Naive thymus-derived CD4-positive, alpha-beta T cell (primary cell): Measurements from ENCODE around the gene PPP1R37. TPM values are rescaled to one million over a fixed set of nuclear protein-coding genes. Genes with fewer than 3 reads are reported as not detected.

Experiments
- ATAC-seq: fragments of 150-1000 bp; cut with Tn5 transposase; 2 replicates; pipeline ENCODE4 v1.10.0; 2021; ENCODE audit warnings: mild to moderate bottlenecking, moderate library complexity
- CTCF ChIA-PET: fragments of 350-600 bp; sonication (Branson Sonifier 250); formaldehyde crosslinking; loops from one replicate; lab custom pipeline; 2021; ENCODE audit warnings: antibody characterized with exemption; lab: Charles Lee
- POLR2A ChIA-PET: fragments of 350-600 bp; sonication (Branson Sonifier 250); formaldehyde crosslinking; loops from one replicate; lab custom pipeline; 2021; ENCODE audit warnings: antibody characterized with exemption, inconsistent platforms; lab: Charles Lee
- DNase-seq, 9 donors: peaks; one replicate each; pipeline versions ENCODE4 v3.0.0 to v3.0.0-alpha.2; 2020 to 2022; ENCODE audit warnings: mixed read lengths in 1 of 9
- H3K27ac ChIP-seq: one replicate; pipeline ENCODE4 v1.7.0; 2013; ENCODE audit warnings: mild to moderate bottlenecking, low read depth, low read length, moderate library complexity
- H3K27me3 ChIP-seq, 2 donors: one replicate each; pipeline ENCODE4 v1.7.0; 2013; ENCODE audit warnings: low read length in 2 of 2, mild to moderate bottlenecking in 2 of 2, moderate library complexity in 2 of 2; ENCODE audit not compliant: control insufficient read depth in 2 of 2, insufficient read depth in 2 of 2
- H3K36me3 ChIP-seq, 3 experiments: 1 replicate in 2 of 3; 2 replicates in 1 of 3; pipeline ENCODE4 v1.7.0; 2013; ENCODE audit warnings: low read length in 3 of 3, mild to moderate bottlenecking in 3 of 3, moderate library complexity in 1 of 3; ENCODE audit not compliant: insufficient read depth in 3 of 3, control insufficient read depth in 2 of 3
- H3K4me1 ChIP-seq, 2 donors: one replicate each; pipeline ENCODE4 v1.7.0; 2013; ENCODE audit warnings: low read length in 2 of 2, mild to moderate bottlenecking in 2 of 2, moderate library complexity in 1 of 2; ENCODE audit not compliant: control insufficient read depth in 2 of 2, insufficient read depth in 2 of 2
- H3K4me3 ChIP-seq: 2 replicates; pipeline ENCODE4 v1.7.0; 2013; ENCODE audit warnings: mild to moderate bottlenecking, low read length
- H3K9me3 ChIP-seq, 3 experiments: 1 replicate in 2 of 3; 2 replicates in 1 of 3; pipeline ENCODE4 v1.7.0; 2013; ENCODE audit warnings: low read length in 3 of 3; ENCODE audit not compliant: control insufficient read depth in 2 of 3
- H3K27ac Mint-ChIP-seq, 9 donors: one replicate each; pipeline ENCODE4 v1.8.0; 2020 to 2022; ENCODE audit warnings: mixed read lengths in 9 of 9, mild to moderate bottlenecking in 8 of 9, moderate library complexity in 5 of 9, inconsistent platforms in 2 of 9
- H3K27me3 Mint-ChIP-seq, 5 donors: one replicate each; pipeline ENCODE4 v1.8.0; 2021 to 2022; ENCODE audit warnings: mixed read lengths in 5 of 5, mild to moderate bottlenecking in 1 of 5
- H3K36me3 Mint-ChIP-seq, 5 donors: one replicate each; pipeline ENCODE4 v1.8.0; 2020 to 2022; ENCODE audit warnings: mixed read lengths in 5 of 5, mild to moderate bottlenecking in 3 of 5, inconsistent platforms in 1 of 5
- H3K4me1 Mint-ChIP-seq, 7 donors: one replicate each; pipeline ENCODE4 v1.8.0; 2020 to 2022; ENCODE audit warnings: mixed read lengths in 7 of 7, mild to moderate bottlenecking in 3 of 7, inconsistent platforms in 1 of 7
- H3K4me3 Mint-ChIP-seq, 10 donors: one replicate each; pipeline ENCODE4 v1.8.0; 2020 to 2022; ENCODE audit warnings: mild to moderate bottlenecking in 10 of 10, mixed read lengths in 10 of 10, moderate library complexity in 6 of 10, inconsistent platforms in 2 of 10
- H3K9me3 Mint-ChIP-seq, 11 donors: one replicate each; pipeline ENCODE4 v1.8.0; 2020 to 2022; ENCODE audit warnings: mixed read lengths in 11 of 11, mild to moderate bottlenecking in 4 of 11, inconsistent platforms in 1 of 11, moderate library complexity in 1 of 11
- intact Hi-C, 2 donors: fragments of 100-400 bp; cut with micrococcal nuclease; formaldehyde crosslinking; loops; one replicate each; pipeline ENCODE4 v1.15.1; 2023
- polyA plus RNA-seq, 2 donors: library from polyadenylated mRNA; unstranded; fragments of 300-500 nt; fragmentation: Illumina TruSeq; gene quantifications; one replicate each; pipeline ENCODE4 v1.2.3, GENCODE V29; 2021
- total RNA-seq, 6 experiments: library from RNA in 5 of 6; stranded (reverse) in 5 of 6; gene quantifications; 1 replicate in 5 of 6; 2 replicates in 1 of 6; pipeline ENCODE4 v1.2.3 and lab custom pipeline; 2021 to 2026

PPP1R37 gene
- total and polyA plus RNA-seq, 7 experiments from 2014 or later, result 1.4 to 28.3 (median 20.6) TPM

- DNase-seq (no peak), ATAC-seq (no peak)
- Mint-ChIP-seq H3K4me3 (no peak overlapping the region), H3K9me3 (no peaks in the 10 kb centered on the region), H3K27ac (no peak overlapping the region), H3K4me1 (peaks cover 16 to 46% (median 31%) of the 10 kb centered on the region in 7 donors), H3K36me3 (no peaks in the 10 kb centered on the region), H3K27me3 (no peaks in the 10 kb centered on the region)
- Histone ChIP-seq H3K27me3 (no peaks in the 10 kb centered on the region), H3K36me3 (peaks cover 0 to 7% (median 0%) of the 10 kb centered on the region in 3 experiments), H3K27ac (no peak overlapping the region), H3K4me1 (peaks cover 4 to 10% of the 10 kb centered on the region in 2 donors), H3K4me3 (no peak overlapping the region), H3K9me3 (no peaks in the 10 kb centered on the region)
- intact Hi-C loops, result loop anchor here in 1 of 2 donors (5.0 kb wide), 1 partner anchor 33 kb away; the partner anchor contains the start of gene PPP1R37
- ChIA-PET POLR2A (interaction anchor here (0.8 kb wide), 1 partner anchor 33 kb away, joined by 4 read pairs; the partner anchor contains the start of gene PPP1R37), CTCF (interaction anchor here (0.6 to 2.8 kb wide), 6 partner anchors 22 to 149 kb away, joined by 3 to 17 read pairs (median 3); no protein-coding TSS in a partner anchor)
Measured at GRCh38 chr19:45125360-45125759, 32.4 kb downstream of the PPP1R37 start.

GRCh38 chr19:45125975-45126493 is 33.1 kb downstream of the PPP1R37 start:
- Mint-ChIP-seq H3K27ac (no peak overlapping the region), H3K4me3 (no peak overlapping the region), H3K9me3 (no peaks in the 10 kb centered on the region), H3K4me1 (peaks cover 13 to 40% (median 27%) of the 10 kb centered on the region in 7 donors), H3K36me3 (no peaks in the 10 kb centered on the region), H3K27me3 (no peaks in the 10 kb centered on the region)
- DNase-seq (peak; percentile 37 to 74 (median 58)), ATAC-seq (peak; percentile 93)
- POLR2A ChIA-PET, result no interaction called here
- H3K36me3 ChIP-seq, result peaks cover 0 to 7% (median 0%) of the 10 kb centered on the region in 3 experiments
- H3K4me3 ChIP-seq, result no peak overlapping the region
- no peak overlapping the region for H3K27ac ChIP-seq
- intact Hi-C loops, result loop anchor here (1.0 to 5.0 kb wide), 3 partner anchors 23 to 34 kb away; partner anchors contain the start of gene PPP1R37 (in 2 of the 2)
- CTCF ChIA-PET, result interaction anchor here (0.7 to 2.8 kb wide), 5 partner anchors 11 to 352 kb away, joined by 3 to 17 read pairs (median 3); no protein-coding TSS in a partner anchor
- no peaks in the 10 kb centered on the region for H3K9me3 ChIP-seq
- peaks cover 4 to 10% of the 10 kb centered on the region in 2 donors for H3K4me1 ChIP-seq
- no peaks in the 10 kb centered on the region for H3K27me3 ChIP-seq

GRCh38 chr19:45126654-45127053 is 33.7 kb downstream of the PPP1R37 start:
- DNase-seq (no peak), ATAC-seq (no peak)
- POLR2A ChIA-PET, result no interaction called here
- Mint-ChIP-seq H3K4me1 (peaks cover 7 to 35% (median 21%) of the 10 kb centered on the region in 7 donors), H3K27ac (no peak overlapping the region), H3K27me3 (no peaks in the 10 kb centered on the region), H3K4me3 (peak overlapping the region in 1 of 10 donors; percentile 2), H3K36me3 (no peaks in the 10 kb centered on the region), H3K9me3 (no peaks in the 10 kb centered on the region)
- intact Hi-C loops, result loop anchor here (1.0 to 5.0 kb wide), 3 partner anchors 23 to 34 kb away; partner anchors contain the start of gene PPP1R37 (in 2 of the 2)
- Histone ChIP-seq H3K36me3 (peaks cover 0 to 7% (median 0%) of the 10 kb centered on the region in 3 experiments), H3K27me3 (no peaks in the 10 kb centered on the region), H3K4me1 (peaks cover 4% of the 10 kb centered on the region in 2 donors), H3K9me3 (no peaks in the 10 kb centered on the region), H3K27ac (no peak overlapping the region), H3K4me3 (no peak overlapping the region)
- CTCF ChIA-PET, result interaction anchor here (0.7 to 2.8 kb wide), 5 partner anchors 8 to 352 kb away, joined by 3 to 17 read pairs (median 3); no protein-coding TSS in a partner anchor

- no peak for DNase-seq
- intact Hi-C loops, result loop anchor here in 1 of 2 donors (5.0 kb wide), 1 partner anchor 36 kb away; the partner anchor contains the start of gene PPP1R37
- ATAC-seq, result no peak
- H3K4me1 Mint-ChIP-seq, result peaks cover 5 to 26% (median 13%) of the 10 kb centered on the region in 7 donors
- H3K27me3 Mint-ChIP-seq, result no peaks in the 10 kb centered on the region
- no peak overlapping the region for H3K27ac Mint-ChIP-seq
- no peaks in the 10 kb centered on the region for H3K9me3 ChIP-seq
- POLR2A ChIA-PET, result no interaction called here
- H3K4me1 ChIP-seq, result peaks cover 0 to 4% of the 10 kb centered on the region in 2 donors
- no peak overlapping the region for H3K4me3 Mint-ChIP-seq
- no peaks in the 10 kb centered on the region for H3K9me3 Mint-ChIP-seq
- H3K27ac ChIP-seq, result no peak overlapping the region
- H3K36me3 Mint-ChIP-seq, result no peaks in the 10 kb centered on the region
- peaks cover 0 to 7% (median 0%) of the 10 kb centered on the region in 3 experiments for H3K36me3 ChIP-seq
- H3K4me3 ChIP-seq, result no peak overlapping the region
- H3K27me3 ChIP-seq, result no peaks in the 10 kb centered on the region
- CTCF ChIA-PET, result no interaction called here
Measured at GRCh38 chr19:45128146-45128545, 35.2 kb downstream of the PPP1R37 start.

GRCh38 chr19:45128806-45129205 is 35.8 kb downstream of the PPP1R37 start:
- Histone ChIP-seq H3K27me3 (no peaks in the 10 kb centered on the region), H3K4me1 (peaks cover 0 to 4% of the 10 kb centered on the region in 2 donors), H3K9me3 (no peaks in the 10 kb centered on the region), H3K4me3 (no peak overlapping the region), H3K36me3 (peaks cover 0 to 7% (median 0%) of the 10 kb centered on the region in 3 experiments), H3K27ac (no peak overlapping the region)
- DNase-seq (no peak), ATAC-seq (no peak)
- H3K4me3 Mint-ChIP-seq, result no peak overlapping the region
- no peak overlapping the region for H3K27ac Mint-ChIP-seq
- H3K4me1 Mint-ChIP-seq, result peaks cover 5 to 24% (median 10%) of the 10 kb centered on the region in 7 donors
- ChIA-PET CTCF (no interaction called here), POLR2A (no interaction called here)
- intact Hi-C loops, result loop anchor here in 1 of 2 donors (5.0 kb wide), 1 partner anchor 37 kb away; the partner anchor contains the start of gene PPP1R37
- H3K36me3 Mint-ChIP-seq, result no peaks in the 10 kb centered on the region
- no peaks in the 10 kb centered on the region for H3K9me3 Mint-ChIP-seq
- H3K27me3 Mint-ChIP-seq, result no peaks in the 10 kb centered on the region

GRCh38 chr19:45130236-45130635 is 37.3 kb downstream of the PPP1R37 start:
- ChIA-PET POLR2A (no interaction called here), CTCF (no interaction called here)
- no peaks in the 10 kb centered on the region for H3K27me3 Mint-ChIP-seq
- no peaks in the 10 kb centered on the region for H3K9me3 ChIP-seq
- intact Hi-C loops, result no loop called here
- no peak overlapping the region for H3K27ac ChIP-seq
- H3K36me3 ChIP-seq, result peaks cover 0 to 7% (median 0%) of the 10 kb centered on the region in 3 experiments
- no peaks in the 10 kb centered on the region for H3K36me3 Mint-ChIP-seq
- no peaks in the 10 kb centered on the region for H3K9me3 Mint-ChIP-seq
- ATAC-seq, result no peak
- peaks cover 0 to 4% of the 10 kb centered on the region in 2 donors for H3K4me1 ChIP-seq
- no peak overlapping the region for H3K4me3 Mint-ChIP-seq
- DNase-seq, result no peak
- no peak overlapping the region for H3K27ac Mint-ChIP-seq
- no peaks in the 10 kb centered on the region for H3K27me3 ChIP-seq
- H3K4me1 Mint-ChIP-seq, result peaks cover 5 to 17% (median 9%) of the 10 kb centered on the region in 7 donors
- H3K4me3 ChIP-seq, result no peak overlapping the region
